Trophoblast cell (in vitro differentiated cells and primary cell): ENCODE data around the gene DISC1.

ENCODE experiments used
- DNase-seq, 2 donors: peaks; one replicate each; pipeline ENCODE4 v3.0.0-alpha.2; 2016
- H2AFZ ChIP-seq: 2 replicates; pipeline ENCODE4 v1.6.1; 2013; ENCODE audit warnings: low read length, moderate library complexity, mild to moderate bottlenecking; ENCODE audit not compliant: insufficient read depth, poor library complexity
- H2AK5ac ChIP-seq: 2 replicates; pipeline ENCODE4 v1.6.1; 2013; ENCODE audit warnings: mild to moderate bottlenecking, low read length
- H2BK120ac ChIP-seq: 2 replicates; pipeline ENCODE4 v1.6.1; 2013; ENCODE audit warnings: low read length, mild to moderate bottlenecking, moderate library complexity; ENCODE audit not compliant: insufficient read depth, poor library complexity
- H2BK12ac ChIP-seq: 2 replicates; pipeline ENCODE4 v1.6.1; 2013; ENCODE audit warnings: mild to moderate bottlenecking, low read length, moderate library complexity
- H2BK5ac ChIP-seq: 2 replicates; pipeline ENCODE4 v1.6.1; 2013; ENCODE audit warnings: low read length, low read depth, moderate library complexity, mild to moderate bottlenecking; ENCODE audit not compliant: poor library complexity
- H3K14ac ChIP-seq: 2 replicates; pipeline ENCODE4 v1.6.1; 2013; ENCODE audit warnings: mild to moderate bottlenecking, low read length
- H3K18ac ChIP-seq: 2 replicates; pipeline ENCODE4 v1.6.1; 2013; ENCODE audit warnings: mild to moderate bottlenecking, low read length
- H3K23ac ChIP-seq: 2 replicates; pipeline ENCODE4 v1.6.1; 2013; ENCODE audit warnings: low read length
- H3K27ac ChIP-seq: 2 replicates; pipeline ENCODE4 v1.5.1; 2013; ENCODE audit warnings: low read depth, mild to moderate bottlenecking, inconsistent platforms, low read length, moderate library complexity
- H3K27me3 ChIP-seq: 2 replicates; pipeline ENCODE4 v1.6.1; 2013; ENCODE audit warnings: inconsistent platforms, mild to moderate bottlenecking, low read length, moderate library complexity; ENCODE audit not compliant: insufficient read depth
- H3K36me3 ChIP-seq, 2 experiments: 1 replicate in 1 of 2; 2 replicates in 1 of 2; pipeline ENCODE4 v1.6.1; 2013; ENCODE audit warnings: low read length in 2 of 2, mild to moderate bottlenecking in 2 of 2, moderate library complexity in 1 of 2; ENCODE audit not compliant: insufficient read depth in 2 of 2, control insufficient read depth in 1 of 2
- H3K4ac ChIP-seq: 2 replicates; pipeline ENCODE4 v1.6.1; 2013; ENCODE audit warnings: low read depth, mild to moderate bottlenecking, low read length, moderate library complexity
- H3K4me1 ChIP-seq, 2 experiments: 1 replicate in 1 of 2; 2 replicates in 1 of 2; pipeline ENCODE4 v1.6.1; 2013; ENCODE audit warnings: low read length in 2 of 2, mild to moderate bottlenecking in 2 of 2, moderate library complexity in 1 of 2; ENCODE audit not compliant: insufficient read depth in 2 of 2, control insufficient read depth in 1 of 2
- H3K4me2 ChIP-seq: 2 replicates; pipeline ENCODE4 v1.6.1; 2013; ENCODE audit warnings: inconsistent platforms, mild to moderate bottlenecking, low read length, moderate library complexity
- H3K4me3 ChIP-seq: 2 replicates; pipeline ENCODE4 v1.5.1; 2013; ENCODE audit warnings: mild to moderate bottlenecking, low read depth, low read length, inconsistent platforms
- H3K79me1 ChIP-seq: one replicate; pipeline ENCODE4 v1.6.1; 2013; ENCODE audit warnings: low read length
- H3K79me2 ChIP-seq: 2 replicates; pipeline ENCODE4 v1.6.1; 2013; ENCODE audit warnings: low read length, mild to moderate bottlenecking; ENCODE audit not compliant: control insufficient read depth, insufficient read depth, poor library complexity
- H3K9ac ChIP-seq: 2 replicates; pipeline ENCODE4 v1.6.1; 2013; ENCODE audit warnings: mild to moderate bottlenecking, low read length
- H3K9me3 ChIP-seq: 2 replicates; pipeline ENCODE4 v1.6.1; 2013; ENCODE audit warnings: low read depth, mild to moderate bottlenecking, control low read depth, inconsistent platforms, low read length; ENCODE audit not compliant: insufficient read depth
- H4K12ac ChIP-seq: 2 replicates; pipeline ENCODE4 v1.6.1; 2013; ENCODE audit warnings: low read depth, mild to moderate bottlenecking, low read length, moderate library complexity
- H4K8ac ChIP-seq: 2 replicates; pipeline ENCODE4 v1.6.1; 2013; ENCODE audit warnings: low read depth, mild to moderate bottlenecking, low read length, moderate library complexity
- H4K91ac ChIP-seq: one replicate; pipeline ENCODE4 v1.6.1; 2013; ENCODE audit warnings: low read depth, mild to moderate bottlenecking, low read length, moderate library complexity
- WGBS: extraction: QIAGEN DNeasy Blood & Tissue Kit; methylation state at CpG from one replicate; pipeline ENCODE4 v1.1.7; 2013; ENCODE audit warnings: missing lambda C conversion rate; ENCODE audit not compliant: insufficient read length, insufficient coverage; ENCODE audit errors: extremely low coverage; 5-methylcytosine and 5-hydroxymethylcytosine counted together

Gene DISC1

DNA sequence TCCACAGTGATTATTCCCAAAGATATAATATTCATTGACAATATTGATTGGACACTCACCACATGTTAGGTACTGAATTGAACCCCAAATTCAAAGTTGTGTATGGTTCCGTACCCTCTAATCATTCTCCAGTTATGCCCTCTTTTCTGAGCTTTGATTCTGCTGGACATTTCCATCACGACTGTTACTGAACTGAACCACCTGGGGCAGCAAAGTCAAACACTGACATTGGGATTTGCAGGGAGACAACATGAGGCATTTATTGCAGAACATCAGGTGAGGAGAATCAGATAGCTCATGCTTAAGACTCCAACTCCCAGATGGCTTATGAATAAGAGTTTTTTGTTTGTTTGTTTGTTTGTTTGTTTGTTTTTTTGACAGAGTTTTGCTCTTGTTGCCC lies 420.9 kb downstream of the DISC1 start:
- no peak overlapping the region for H3K18ac ChIP-seq
- no CpG with 5 or more reads among the region's 2 CpGs for WGBS

DNA sequence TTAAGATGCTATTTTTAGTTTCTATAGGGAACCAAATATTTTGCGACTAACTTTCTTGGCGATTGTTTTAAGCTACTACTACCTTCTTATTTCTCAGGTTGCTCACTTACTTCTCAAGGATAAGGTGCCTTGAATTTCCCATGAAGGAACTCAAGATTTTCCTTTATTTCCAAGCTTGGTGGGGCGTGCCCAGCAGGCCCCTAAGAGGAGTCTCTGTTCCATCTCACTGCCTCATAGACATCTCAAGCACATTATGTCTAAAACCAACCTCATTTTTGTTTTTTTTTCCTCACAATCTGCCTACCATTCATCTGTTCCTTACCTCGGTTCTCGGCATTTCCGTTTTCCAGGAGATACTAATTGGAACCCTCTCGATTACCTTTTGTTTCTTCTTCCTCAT lies 421.9 kb downstream of the DISC1 start:
- no peak overlapping the region for H4K12ac ChIP-seq
- H3K27me3 ChIP-seq, result no peaks in the 10 kb centered on the region
- H3K27ac ChIP-seq, result no peak overlapping the region
- H2BK12ac ChIP-seq, result no peak overlapping the region
- H3K9me3 ChIP-seq, result no peaks in the 10 kb centered on the region
- H3K4me1 ChIP-seq, result no peaks in the 10 kb centered on the region
- H3K79me1 ChIP-seq, result no peaks in the 10 kb centered on the region
- H4K91ac ChIP-seq, result no peak overlapping the region
- no peak overlapping the region for H3K18ac ChIP-seq
- WGBS, result no CpG with 5 or more reads among the region's 7 CpGs
- H3K9ac ChIP-seq, result no peak overlapping the region
- H3K4me2 ChIP-seq, result no peak overlapping the region
- H3K4me3 ChIP-seq, result no peak overlapping the region
- H3K14ac ChIP-seq, result no peak overlapping the region
- no peak for DNase-seq
- no peak overlapping the region for H3K4ac ChIP-seq
- H3K79me2 ChIP-seq, result no peaks in the 10 kb centered on the region
- H3K23ac ChIP-seq, result no peak overlapping the region
- H3K36me3 ChIP-seq, result no peaks in the 10 kb centered on the region
- no peak overlapping the region for H2BK120ac ChIP-seq
- H4K8ac ChIP-seq, result no peak overlapping the region
- no peak overlapping the region for H2AK5ac ChIP-seq
- no peak overlapping the region for H2AFZ ChIP-seq
- H2BK5ac ChIP-seq, result no peak overlapping the region

More for the DNA sequence above, 420.9 kb downstream of the DISC1 start:
- Histone ChIP-seq H2BK12ac (no peak overlapping the region), H3K4me2 (no peak overlapping the region), H3K23ac (no peak overlapping the region), H3K27ac (no peak overlapping the region), H3K4ac (no peak overlapping the region), H2AFZ (no peak overlapping the region), H2BK5ac (no peak overlapping the region), H3K9me3 (no peaks in the 10 kb centered on the region), H2BK120ac (no peak overlapping the region), H4K8ac (no peak overlapping the region), H3K4me1 (no peaks in the 10 kb centered on the region), H3K79me1 (no peaks in the 10 kb centered on the region), H3K27me3 (no peaks in the 10 kb centered on the region), H3K4me3 (no peak overlapping the region), H4K12ac (no peak overlapping the region), H4K91ac (no peak overlapping the region), H3K36me3 (no peaks in the 10 kb centered on the region), H3K79me2 (no peaks in the 10 kb centered on the region), H2AK5ac (no peak overlapping the region), H3K9ac (no peak overlapping the region), H3K14ac (no peak overlapping the region)
- DNase-seq, result peak; percentile 5 to 19

DNA sequence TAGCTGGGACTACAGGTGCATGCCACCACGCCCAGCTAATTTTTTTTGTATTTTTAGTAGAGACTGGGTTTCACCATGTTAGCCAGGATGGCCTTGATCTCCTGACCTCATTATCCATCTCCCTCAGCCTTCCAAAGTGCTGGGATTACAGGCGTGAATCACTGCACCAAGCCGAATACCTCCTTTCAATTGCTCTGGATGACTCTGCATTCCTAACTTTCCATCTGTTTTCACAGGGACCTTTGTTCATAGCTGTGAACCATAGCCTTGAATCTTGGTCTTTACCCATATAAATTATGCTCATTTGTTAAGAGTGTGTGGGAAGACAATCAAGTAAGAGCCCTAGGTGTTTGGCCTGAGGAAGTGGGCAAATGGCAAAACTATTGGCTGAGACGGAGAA lies 422.7 kb downstream of the DISC1 start:
- Histone ChIP-seq H3K79me1 (no peaks in the 10 kb centered on the region), H2BK120ac (no peak overlapping the region), H3K4ac (no peak overlapping the region), H2AK5ac (no peak overlapping the region), H4K8ac (no peak overlapping the region), H3K4me3 (no peak overlapping the region), H4K12ac (no peak overlapping the region), H3K27me3 (no peaks in the 10 kb centered on the region), H3K79me2 (no peaks in the 10 kb centered on the region), H3K14ac (no peak overlapping the region), H3K9ac (no peak overlapping the region), H3K9me3 (no peaks in the 10 kb centered on the region), H3K4me2 (no peak overlapping the region), H2BK5ac (no peak overlapping the region), H3K18ac (no peak overlapping the region), H3K27ac (no peak overlapping the region), H4K91ac (no peak overlapping the region), H3K36me3 (no peaks in the 10 kb centered on the region), H3K4me1 (no peaks in the 10 kb centered on the region), H2AFZ (no peak overlapping the region), H2BK12ac (no peak overlapping the region), H3K23ac (no peak overlapping the region)
- WGBS, result no CpG with 5 or more reads among the region's 4 CpGs
- peak in 1 of 2 donors; percentile 3 for DNase-seq

DNA sequence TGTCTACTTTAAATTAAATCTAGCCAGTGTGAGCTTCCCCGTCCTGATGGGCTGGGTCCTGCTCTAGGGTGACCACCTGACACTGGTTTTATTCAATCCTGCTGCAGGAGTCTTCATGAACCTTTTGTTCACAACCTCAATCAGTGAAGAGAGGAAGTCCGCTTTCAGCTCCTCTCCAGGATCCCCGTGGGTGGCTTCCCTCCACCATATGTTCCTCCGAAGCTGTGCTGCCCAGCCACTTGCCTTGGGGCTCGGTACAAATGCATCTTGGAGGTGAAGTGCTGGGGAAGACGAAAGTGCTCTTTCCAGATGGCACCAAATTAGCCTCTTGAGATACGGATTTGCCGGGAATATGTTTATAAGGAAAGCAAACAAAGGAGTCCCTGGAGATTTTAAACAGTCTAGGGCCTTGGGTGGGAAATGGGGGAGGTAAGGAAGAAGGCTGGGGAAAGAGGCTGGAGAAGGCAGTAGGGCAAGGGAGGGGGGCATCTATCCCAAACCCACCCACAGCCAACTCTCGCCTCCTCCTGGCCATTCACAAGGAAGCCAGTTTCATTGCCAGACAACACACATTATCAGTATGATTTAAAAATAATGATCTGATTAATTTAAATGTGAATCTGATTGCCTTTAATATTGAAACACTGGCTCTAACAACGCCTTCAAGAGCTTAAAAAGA lies 430.8 kb downstream of the DISC1 start:
- Histone ChIP-seq H3K4me2 (no peak overlapping the region), H3K36me3 (no peaks in the 10 kb centered on the region), H3K14ac (no peak overlapping the region), H3K23ac (no peak overlapping the region), H3K27ac (no peak overlapping the region), H3K79me2 (no peaks in the 10 kb centered on the region), H3K9ac (no peak overlapping the region), H2BK120ac (no peak overlapping the region), H2BK12ac (no peak overlapping the region), H4K91ac (no peak overlapping the region), H2AFZ (no peak overlapping the region), H3K18ac (no peak overlapping the region), H4K12ac (no peak overlapping the region), H3K27me3 (no peaks in the 10 kb centered on the region), H2AK5ac (no peak overlapping the region), H3K79me1 (no peaks in the 10 kb centered on the region), H3K4me3 (no peak overlapping the region), H3K9me3 (peaks cover 2% of the 10 kb centered on the region), H4K8ac (no peak overlapping the region), H3K4me1 (no peaks in the 10 kb centered on the region), H3K4ac (no peak overlapping the region), H2BK5ac (no peak overlapping the region)
- no peak for DNase-seq
- WGBS, result no CpG with 5 or more reads among the region's 10 CpGs
